Heart left ventricle (tissue), 13 donors: ENCODE results near the gene PLCH1.

Source experiments
- CTCF ChIP-seq, 12 donors: fragments of 200-600 bp; sonication (generic) in 4 of 12; IDR thresholded peaks; one replicate each; pipeline versions ENCODE4 v1.5.0 to v1.8.0; 2018 to 2022; ENCODE audit warnings: antibody characterized with exemption in 12 of 12, mild to moderate bottlenecking in 5 of 12
- POLR2A ChIP-seq, 2 donors: fragments of 450-650 bp; IDR thresholded peaks; one replicate each; pipeline ENCODE4 v1.6.1; 2017; ENCODE audit warnings: antibody characterized with exemption in 2 of 2, mild to moderate bottlenecking in 2 of 2, moderate library complexity in 2 of 2
- donor health status: ischemic (EF 13 %, LVEDD 7.1; RV severe dilation, severe dysfunction).
- donor health status: DM: no; HTN: yes; CAD: no.
- donor health status: DM: no; HTN: no; CAD: no.
- donor health status: ischemic (EF 25% LVEDD 6.9; RV normal size, moderate dysfunction).
- donor health status: ischemic (EF 25% LVEDD 5.7; RV mildly dilated, moderate dysfunction).
- donor health status: ischemic (EF 35%, LVEDD 5.7; RV mildly dilated, moderate dysfunction).
- donor health status: nonischemic (EF 11% LVEDD 7.7; RV severe dilation, severe dysfunction).
- donor health status: DM: yes; HTN: yes; CAD: no.
- donor health status: PGD.
- donor health status: ischemic (EF 29% LVEDD 5.4; RV normal size, mild dysfunction).
- donor health status: nonischemic (EF 23%, LVEDD 6.1; RV moderate dilation, normal function).

- no peak for TF ChIP-seq CTCF (IDR thresholded peaks at IDR 0.05)
- no peak for TF ChIP-seq POLR2A (IDR thresholded peaks at IDR 0.05)
Measured at GRCh38 chr3:155688481-155688880, 56.4 kb downstream of the PLCH1 start.
